HT1080 (cell line): ENCODE measurements around the gene RAD54L2. TPM values are rescaled to one million over a fixed set of nuclear protein-coding genes. Genes with fewer than 3 reads are reported as not detected.
"Not testable (repeated sequence)": the region's sequence is repeated elsewhere in the genome, so short reads cannot be mapped to it uniquely, and the experiment has no call there.

Experiments used
- DNase-seq: peaks from one replicate; pipeline ENCODE4 v3.0.0-alpha.2; 2015; ENCODE audit warnings: low read depth
- total RNA-seq: library from RNA; depleted of rRNA; stranded (reverse); fragments of >200 nt; shearing (Covaris generic); gene quantifications from 2 replicates; pipeline ENCODE4 v1.2.3, GENCODE V29; 2014

Gene RAD54L2
- total RNA-seq, 1 experiment from 2014 or later: 12.3 TPM

GRCh38 chr3:51538115-51538458 lies 432 bp upstream of the RAD54L2 start:
- no peak for DNase-seq

- peak; percentile 33 for DNase-seq
These were observed 897 bp downstream of the RAD54L2 start for GRCh38 chr3:51539291-51539941.

GRCh38 chr3:51542596-51542995 lies 4.1 kb downstream of the RAD54L2 start:
- not testable (repeated sequence) for DNase-seq

GRCh38 chr3:51544011-51544775 lies 5.7 kb downstream of the RAD54L2 start:
- no peak for DNase-seq

GRCh38 chr3:51547274-51547673 lies 8.8 kb downstream of the RAD54L2 start:
- no peak for DNase-seq

- no peak for DNase-seq
These were observed 10.8 kb downstream of the RAD54L2 start for GRCh38 chr3:51549311-51549710.

- DNase-seq: no peak
These were observed 11.7 kb downstream of the RAD54L2 start for GRCh38 chr3:51550080-51550819.

- no peak for DNase-seq
These were observed 19.5 kb downstream of the RAD54L2 start for GRCh38 chr3:51557993-51558392.

GRCh38 chr3:51559411-51559888 lies 20.9 kb downstream of the RAD54L2 start:
- no peak for DNase-seq

GRCh38 chr3:51559961-51560360 lies 21.4 kb downstream of the RAD54L2 start:
- no peak for DNase-seq

- not testable (repeated sequence) for DNase-seq
These were observed 23.9 kb downstream of the RAD54L2 start for GRCh38 chr3:51562403-51562802.

- no peak for DNase-seq
These were observed 29.5 kb downstream of the RAD54L2 start for GRCh38 chr3:51568036-51568435.

GRCh38 chr3:51568996-51569395 lies 30.5 kb downstream of the RAD54L2 start:
- no peak for DNase-seq

- no peak for DNase-seq
These were observed 39.7 kb downstream of the RAD54L2 start for GRCh38 chr3:51578238-51578637.

- no peak for DNase-seq
These were observed 41.9 kb downstream of the RAD54L2 start for GRCh38 chr3:51580418-51580817.

- DNase-seq: no peak
These were observed 43.0 kb downstream of the RAD54L2 start for GRCh38 chr3:51581524-51581923.

- no peak for DNase-seq
These were observed 46.7 kb downstream of the RAD54L2 start for GRCh38 chr3:51585197-51585596.

GRCh38 chr3:51585871-51586270 lies 47.4 kb downstream of the RAD54L2 start:
- no peak for DNase-seq
